K562 (cell line): ENCODE results near the gene COASY. TPM values are rescaled to one million over a fixed set of nuclear protein-coding genes. Genes with fewer than 3 reads are reported as not detected.
A peak's percentile ranks its signal among the peaks of the same experiment; 100 is the strongest.

ENCODE experiments used
- CBFB ChIP-seq: sonication (generic); formaldehyde crosslinking; IDR thresholded peaks from 2 replicates; pipeline ENCODE4 v1.4.0; 2020; ENCODE audit warnings: mild to moderate bottlenecking, missing genetic modification reagents
- DIDO1 ChIP-seq: fragments of 450-650 bp; IDR thresholded peaks from 2 replicates; pipeline ENCODE4 v1.6.1; 2016; ENCODE audit warnings: low read depth, missing biosample characterization, missing genetic modification characterization
- DNMT1 ChIP-seq: fragments of 450-650 bp; IDR thresholded peaks from 2 replicates; pipeline ENCODE4 v1.6.1; 2016; ENCODE audit warnings: antibody characterized with exemption, mild to moderate bottlenecking
- E2F5 ChIP-seq: sonication (generic); formaldehyde crosslinking; IDR thresholded peaks from 2 replicates; pipeline ENCODE4 v1.8.0; 2022; ENCODE audit warnings: mild to moderate bottlenecking, missing genetic modification reagents
- ERF ChIP-seq: fragments of 450-650 bp; formaldehyde crosslinking; IDR thresholded peaks from 2 replicates; pipeline ENCODE4 v1.4.0; 2020; ENCODE audit warnings: mild to moderate bottlenecking, mixed read lengths
- FOXA3 ChIP-seq, 2 experiments: fragments of 450-650 bp in 1 of 2; sonication (generic) in 1 of 2; formaldehyde crosslinking; IDR thresholded peaks in 1 of 2; conservative IDR thresholded peaks in 1 of 2; 2 replicates each; pipeline versions ENCODE4 v1.4.0 to v1.8.0; 2020 to 2022; ENCODE audit warnings: mild to moderate bottlenecking in 2 of 2, missing genetic modification reagents in 1 of 2
- HLTF ChIP-seq: fragments of 450-650 bp; IDR thresholded peaks from 2 replicates; pipeline ENCODE4 v1.6.1; 2016
- HMGN3 ChIP-seq: IDR thresholded peaks from 2 replicates; pipeline ENCODE4 v1.6.1; 2011; ENCODE audit warnings: borderline replicate concordance, low read depth, mild to moderate bottlenecking, mixed read lengths, low read length; ENCODE audit not compliant: insufficient read length; ENCODE audit errors: extremely low read depth
- KDM5B ChIP-seq: fragments of 200-600 bp; sonication (generic); IDR thresholded peaks from 2 replicates; pipeline ENCODE4 v1.6.1; 2012; ENCODE audit warnings: low read depth, mild to moderate bottlenecking, moderate library complexity, low read length, control low read depth, inconsistent platforms; ENCODE audit not compliant: insufficient replicate concordance
- KLF10 ChIP-seq: fragments of 250-450 bp; sonication (Bioruptor Pico); IDR thresholded peaks from 2 replicates; pipeline ENCODE4 v1.6.1; 2021; ENCODE audit warnings: matching md5 sums
- LCOR ChIP-seq: sonication (generic); formaldehyde crosslinking; IDR thresholded peaks from 2 replicates; pipeline ENCODE4 v1.8.0; 2022; ENCODE audit warnings: mild to moderate bottlenecking, missing genetic modification reagents
- MCM2 ChIP-seq: fragments of 450-650 bp; IDR thresholded peaks from 2 replicates; pipeline ENCODE4 v1.6.1; 2017; ENCODE audit warnings: low read depth, mild to moderate bottlenecking
- NR1H2 ChIP-seq: sonication (generic); formaldehyde crosslinking; IDR thresholded peaks from 2 replicates; pipeline ENCODE4 v1.4.0; 2020; ENCODE audit warnings: mild to moderate bottlenecking, missing genetic modification reagents
- RBM39 ChIP-seq: fragments of 200-400 bp; formaldehyde crosslinking; optimal IDR thresholded peaks from 2 replicates; pipeline ENCODE3; 2018; ENCODE audit warnings: low read depth, low read length
- SLC30A9 ChIP-seq: fragments of 250-450 bp; sonication (Bioruptor Pico); IDR thresholded peaks from 2 replicates; pipeline ENCODE4 v1.8.0; 2022; ENCODE audit warnings: mild to moderate bottlenecking, moderate library complexity
- SMARCE1 ChIP-seq: fragments of 450-650 bp; IDR thresholded peaks from 2 replicates; pipeline ENCODE4 v1.7.1; 2016; ENCODE audit warnings: mild to moderate bottlenecking
- TGIF2 ChIP-seq: sonication (generic); formaldehyde crosslinking; IDR thresholded peaks from 2 replicates; pipeline ENCODE4 v1.8.1; 2022; ENCODE audit warnings: mild to moderate bottlenecking, missing genetic modification reagents, moderate library complexity
- THRA ChIP-seq: fragments of 450-650 bp; IDR thresholded peaks from 2 replicates; pipeline ENCODE4 v1.6.1; 2017; ENCODE audit warnings: mild to moderate bottlenecking, moderate library complexity
- ZNF507 ChIP-seq: conservative IDR thresholded peaks from 2 replicates; pipeline ENCODE4 v1.6.1; 2017; ENCODE audit warnings: missing genetic modification characterization, missing compliant biosample characterization
- ZNF561 ChIP-seq: fragments of 450-650 bp; formaldehyde crosslinking; conservative IDR thresholded peaks from 2 replicates; pipeline ENCODE4 v1.4.0; 2020; ENCODE audit warnings: mild to moderate bottlenecking, moderate library complexity
- ZNF655 ChIP-seq: fragments of 250-450 bp; sonication (Bioruptor Pico); IDR thresholded peaks from 2 replicates; pipeline ENCODE4 v1.5.0; 2021
- polyA plus RNA-seq, 8 experiments: library from polyadenylated mRNA; depleted of rRNA in 4 of 8; stranded (reverse) in 5 of 8; unstranded in 3 of 8; fragments of >200 nt; fragmentation: Nextera tagmentation in 2 of 8; fragmentation: Illumina TruSeq in 1 of 8; extraction: Ambion mirVana in 2 of 8; extraction: Trizol in 1 of 8; gene quantifications; 2 replicates each; pipeline versions ENCODE4 v1.2.1 to v1.2.3, GENCODE V29; 2011 to 2014; ENCODE audit warnings: inconsistent platforms in 1 of 8, missing spikeins in 1 of 8
- total RNA-seq, 7 experiments: library from RNA; depleted of rRNA in 6 of 7; stranded (reverse); fragments of >200 nt in 6 of 7; fragmentation: Illumina TruSeq in 2 of 7; extraction: Trizol in 2 of 7; gene quantifications; 2 replicates each; pipeline versions ENCODE4 v1.2.1 to v1.2.3, GENCODE V29; 2011 to 2021; ENCODE audit warnings: low replicate concordance in 1 of 7
- TF ChIP-seq, protein P1 (sequence below): IDR thresholded peaks from 3 replicates; pipeline ENCODE4 v1.6.1; 2011; ENCODE audit warnings: borderline replicate concordance, mild to moderate bottlenecking; ENCODE audit not compliant: insufficient read length, insufficient read depth
- TF ChIP-seq, protein P2 (sequence below): sonication (generic); formaldehyde crosslinking; IDR thresholded peaks from 2 replicates; pipeline ENCODE4 v1.8.1; 2022; ENCODE audit warnings: missing genetic modification reagents

COASY gene
- total and polyA plus RNA-seq, 9 of the 15 experiments (the other 6 are each of a cell fraction or from before 2014, with no cell fraction given): 25.4 to 175 (median 62.3) TPM

GRCh38 chr17:42535155-42536047 is 26.5 kb upstream of the COASY start (continued):
- no peak for TF ChIP-seq HMGN3
- TF ChIP-seq LCOR (CRISPR knock-in tag): 0 out of 2 replicates have a peak, but pooled peaks have one; percentile 24
- peak; percentile 43; the same call in 1 of the 2 replicates for TF ChIP-seq KLF10 (CRISPR knock-in tag)
- TF ChIP-seq ZNF561 (CRISPR knock-in tag): peak; percentile 41; the same call in 1 of the 2 replicates
- TF ChIP-seq DIDO1 (tag): no peak
- TF ChIP-seq SLC30A9: no peak
- no peak for TF ChIP-seq DNMT1
- TF ChIP-seq TGIF2 (CRISPR knock-in tag): no peak
- no peak for TF ChIP-seq HLTF
- TF ChIP-seq RBM39: no peak
- TF ChIP-seq NR1H2 (CRISPR knock-in tag): no peak
- TF ChIP-seq KDM5B: peak; percentile 11
- peak; percentile 96 for TF ChIP-seq ERF (CRISPR knock-in tag)
- TF ChIP-seq ZNF507 (tag): 0 out of 2 replicates have a peak, but pooled peaks have one; percentile 15
- no peak for TF ChIP-seq MCM2
- TF ChIP-seq, protein P1, sequence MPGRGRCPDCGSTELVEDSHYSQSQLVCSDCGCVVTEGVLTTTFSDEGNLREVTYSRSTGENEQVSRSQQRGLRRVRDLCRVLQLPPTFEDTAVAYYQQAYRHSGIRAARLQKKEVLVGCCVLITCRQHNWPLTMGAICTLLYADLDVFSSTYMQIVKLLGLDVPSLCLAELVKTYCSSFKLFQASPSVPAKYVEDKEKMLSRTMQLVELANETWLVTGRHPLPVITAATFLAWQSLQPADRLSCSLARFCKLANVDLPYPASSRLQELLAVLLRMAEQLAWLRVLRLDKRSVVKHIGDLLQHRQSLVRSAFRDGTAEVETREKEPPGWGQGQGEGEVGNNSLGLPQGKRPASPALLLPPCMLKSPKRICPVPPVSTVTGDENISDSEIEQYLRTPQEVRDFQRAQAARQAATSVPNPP: no peak
- no peak for TF ChIP-seq THRA
- TF ChIP-seq ZNF655 (CRISPR knock-in tag): peak; percentile 46; the same call in 1 of the 2 replicates
- TF ChIP-seq CBFB (CRISPR knock-in tag): no peak
- no peak for TF ChIP-seq E2F5 (CRISPR knock-in tag)
- peak; percentile 37; the same call in 1 of the 2 replicates for TF ChIP-seq SMARCE1
- TF ChIP-seq, protein P2, sequence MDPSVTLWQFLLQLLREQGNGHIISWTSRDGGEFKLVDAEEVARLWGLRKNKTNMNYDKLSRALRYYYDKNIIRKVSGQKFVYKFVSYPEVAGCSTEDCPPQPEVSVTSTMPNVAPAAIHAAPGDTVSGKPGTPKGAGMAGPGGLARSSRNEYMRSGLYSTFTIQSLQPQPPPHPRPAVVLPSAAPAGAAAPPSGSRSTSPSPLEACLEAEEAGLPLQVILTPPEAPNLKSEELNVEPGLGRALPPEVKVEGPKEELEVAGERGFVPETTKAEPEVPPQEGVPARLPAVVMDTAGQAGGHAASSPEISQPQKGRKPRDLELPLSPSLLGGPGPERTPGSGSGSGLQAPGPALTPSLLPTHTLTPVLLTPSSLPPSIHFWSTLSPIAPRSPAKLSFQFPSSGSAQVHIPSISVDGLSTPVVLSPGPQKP (CRISPR knock-in tag): no peak
- TF ChIP-seq FOXA3 (CRISPR knock-in tag; conservative IDR thresholded peaks at IDR 0.05 in 1 of 2, IDR thresholded peaks at IDR 0.05 in 1 of 2): no peak; a peak in 1 of 4 replicates
